ENCODE measurements around the gene BRMS1. TPM values are rescaled to one million over a fixed set of nuclear protein-coding genes. Genes with fewer than 3 reads are reported as not detected.
A peak's percentile ranks its signal among the peaks of the same experiment; 100 is the strongest.

Gene BRMS1
- total RNA-seq, 5 donors from 2014 or later (not counting 1 experiment from before 2014, with no cell fraction given), result 42.9 to 58.8 (median 54.8) TPM

DNA sequence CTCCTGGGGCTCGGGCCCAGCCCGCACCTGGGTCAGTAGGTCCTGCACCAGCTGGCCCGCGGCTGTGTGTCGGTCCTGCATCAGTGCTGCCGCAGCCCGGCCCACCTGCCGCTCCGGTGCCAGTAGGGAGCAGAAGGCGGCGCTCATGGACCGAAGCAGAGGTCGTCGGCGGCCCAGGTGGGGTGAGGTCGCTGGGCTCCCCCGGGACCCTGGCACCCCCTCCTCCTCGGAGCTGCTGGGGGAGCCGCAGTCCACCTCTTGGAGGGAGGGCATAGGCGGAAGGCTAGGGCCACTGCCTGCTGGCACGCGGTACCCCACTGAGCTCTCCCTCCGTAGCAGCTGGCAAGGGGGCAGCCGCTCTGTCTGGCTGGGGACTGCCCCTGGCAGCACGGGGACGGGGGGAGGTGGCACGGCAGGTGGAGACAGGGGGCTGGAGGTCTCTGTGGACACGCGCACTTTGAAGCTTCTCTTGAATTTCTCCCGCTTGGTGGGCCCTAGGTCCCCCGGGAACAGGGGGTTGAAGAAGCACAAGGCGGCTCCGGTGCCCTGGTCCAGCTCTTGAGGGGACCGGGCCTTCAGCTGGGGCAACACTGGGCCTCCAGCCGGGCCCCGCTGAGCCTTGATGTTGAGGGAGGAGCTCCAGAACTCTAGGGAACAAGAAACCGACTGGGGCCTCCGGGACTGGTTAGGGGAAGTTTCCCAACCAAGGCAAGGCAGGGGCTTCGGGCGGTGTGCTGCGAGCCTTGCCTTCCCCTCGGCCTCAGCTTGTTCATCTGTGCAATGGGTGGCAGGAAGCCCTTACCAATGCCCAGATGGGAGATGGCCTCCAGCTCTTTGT is 10.1 kb downstream of the BRMS1 start:
- Histone ChIP-seq H3K36me3 (ENCODE audit: control insufficient read depth in 2 of 2, extremely low read depth in 1 of 2, insufficient read depth in 1 of 2, low read length in 1 of 2) (peaks cover 13 to 16% of the 10 kb centered on the region in 2 donors), H3K4me1 (ENCODE audit: control insufficient read depth in 1 of 2, extremely low read depth in 1 of 2, insufficient read depth in 2 of 2, low read length in 2 of 2) (peaks cover 2 to 29% of the 10 kb centered on the region in 2 experiments), H3K27me3 (replicated peaks in 1 of 2; ENCODE audit: control insufficient read depth in 2 of 2, extremely low read depth in 1 of 2, insufficient read depth in 2 of 2, low read length in 1 of 2) (peaks cover 0 to 10% of the 10 kb centered on the region in 2 experiments), H3K4me3 (ENCODE audit: control insufficient read depth in 1 of 2, extremely low read depth in 1 of 2, low read length in 1 of 2) (no peak overlapping the region), H3K27ac (ENCODE audit: low read length) (no peak overlapping the region), H3K9me3 (no peaks in the 10 kb centered on the region)
- Mint-ChIP-seq H3K4me3 (peak overlapping the region; percentile 65 to 88 (median 86)), H3K27me3 (no peaks in the 10 kb centered on the region), H3K4me1 (peaks cover 10 to 25% (median 23%) of the 10 kb centered on the region in 3 donors), H3K9me3 (no peaks in the 10 kb centered on the region), H3K27ac (no peak overlapping the region), H3K36me3 (peaks cover 4% of the 10 kb centered on the region)
- no peak for ATAC-seq (replicated peaks in 1 of 4)
- POLR2A ChIA-PET, result no interaction called here
- no peak for DNase-seq
- CTCF ChIA-PET, result no interaction called here
- WGBS (ENCODE audit: insufficient coverage), result 92% methylated on average over 38 of the region's 42 CpGs

DNA sequence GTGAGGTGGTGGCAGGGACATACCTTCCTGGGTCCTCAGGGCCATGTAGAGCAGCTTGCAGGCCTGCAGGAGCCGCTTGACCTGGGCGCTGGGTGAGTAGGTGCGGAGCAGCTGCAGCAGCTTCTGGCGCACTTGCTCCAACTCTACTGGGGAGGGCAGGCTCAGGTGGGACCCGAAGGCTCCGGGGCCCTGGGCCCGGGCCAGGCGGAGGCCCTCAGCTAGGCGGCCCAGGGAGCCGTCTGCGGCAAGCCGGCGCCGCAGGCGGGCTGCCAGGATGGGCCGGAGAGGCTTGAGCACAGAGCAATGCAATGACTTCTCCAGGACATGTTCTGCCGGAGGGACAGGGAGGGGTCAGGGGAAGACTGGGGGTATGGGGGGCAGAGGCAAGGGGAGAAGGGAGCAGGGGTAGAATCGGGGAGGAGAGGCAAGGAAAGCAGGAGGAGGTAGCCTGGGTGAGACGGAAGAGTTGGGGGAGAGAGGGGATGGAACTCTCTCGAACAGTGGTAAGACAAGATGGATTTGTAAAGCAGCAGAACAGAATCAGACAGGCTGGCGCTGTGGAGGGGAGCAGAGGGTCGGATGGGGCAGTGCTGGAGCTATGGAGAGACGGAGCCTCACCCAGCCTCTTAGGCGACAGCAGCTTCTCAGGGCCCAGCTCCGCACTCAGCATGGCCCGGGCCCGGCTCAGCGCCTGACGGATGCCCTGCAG is 10.9 kb downstream of the BRMS1 start:
- Mint-ChIP-seq H3K9me3 (no peaks in the 10 kb centered on the region), H3K4me1 (peaks cover 10 to 25% (median 23%) of the 10 kb centered on the region in 3 donors), H3K27ac (no peak overlapping the region), H3K36me3 (peaks cover 2% of the 10 kb centered on the region), H3K27me3 (no peaks in the 10 kb centered on the region), H3K4me3 (no peak overlapping the region)
- peaks cover 6 to 9% of the 10 kb centered on the region in 2 donors for H3K36me3 ChIP-seq (ENCODE audit: control insufficient read depth in 2 of 2, extremely low read depth in 1 of 2, insufficient read depth in 1 of 2, low read length in 1 of 2)
- CTCF ChIA-PET, result no interaction called here
- H3K9me3 ChIP-seq, result no peaks in the 10 kb centered on the region
- 88% methylated on average over 25 of the region's 29 CpGs for WGBS (ENCODE audit: insufficient coverage)
- peaks cover 0 to 10% of the 10 kb centered on the region in 2 experiments for H3K27me3 ChIP-seq (replicated peaks in 1 of 2; ENCODE audit: control insufficient read depth in 2 of 2, extremely low read depth in 1 of 2, insufficient read depth in 2 of 2, low read length in 1 of 2)
- no peak overlapping the region for H3K4me3 ChIP-seq (ENCODE audit: control insufficient read depth in 1 of 2, extremely low read depth in 1 of 2, low read length in 1 of 2)
- ATAC-seq (replicated peaks in 1 of 4), result no peak
- POLR2A ChIA-PET, result no interaction called here
- H3K4me1 ChIP-seq (ENCODE audit: control insufficient read depth in 1 of 2, extremely low read depth in 1 of 2, insufficient read depth in 2 of 2, low read length in 2 of 2), result peaks cover 2 to 32% of the 10 kb centered on the region in 2 experiments
- DNase-seq, result no peak
- no peak overlapping the region for H3K27ac ChIP-seq (ENCODE audit: low read length)

DNA sequence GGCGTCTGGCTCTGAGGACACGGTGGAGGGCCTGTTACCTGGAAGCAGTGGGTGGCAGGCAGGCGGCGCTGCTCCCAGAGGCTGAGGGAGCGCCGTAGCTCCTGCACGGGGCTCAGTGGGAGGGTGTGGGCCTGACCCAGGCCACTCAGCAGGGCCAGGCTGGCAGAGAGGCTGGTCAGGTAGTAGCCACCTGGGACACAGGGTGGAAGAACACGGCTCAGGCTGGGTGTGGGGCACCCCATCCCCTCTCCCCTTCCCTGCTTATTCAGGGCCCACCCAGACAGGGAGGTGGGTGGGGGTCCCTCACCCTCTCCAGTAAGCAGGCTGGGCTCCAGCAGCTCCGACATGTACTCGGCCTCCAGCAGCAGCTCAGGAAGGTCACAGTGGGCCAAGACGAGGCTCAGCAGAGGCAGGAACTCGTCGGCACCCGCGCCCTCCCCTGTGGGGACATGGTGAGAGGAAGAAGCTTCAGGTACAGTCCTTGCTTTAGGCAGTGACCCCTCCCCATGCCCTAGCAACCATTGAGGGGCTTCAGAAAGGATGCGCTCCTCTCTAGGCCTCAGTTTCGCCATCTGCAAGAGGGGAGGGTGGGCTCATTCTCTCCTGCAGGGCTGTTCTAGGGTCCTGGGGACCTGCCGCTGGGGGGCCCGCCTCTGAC is 11.6 kb downstream of the BRMS1 start:
- ChIA-PET CTCF (no interaction called here), POLR2A (no interaction called here)
- 96% methylated on average over 8 of the region's 19 CpGs for WGBS (ENCODE audit: insufficient coverage)
- Histone ChIP-seq H3K4me3 (ENCODE audit: control insufficient read depth in 1 of 2, extremely low read depth in 1 of 2, low read length in 1 of 2) (no peak overlapping the region), H3K27me3 (replicated peaks in 1 of 2; ENCODE audit: control insufficient read depth in 2 of 2, extremely low read depth in 1 of 2, insufficient read depth in 2 of 2, low read length in 1 of 2) (peaks cover 0 to 10% of the 10 kb centered on the region in 2 experiments), H3K4me1 (ENCODE audit: control insufficient read depth in 1 of 2, extremely low read depth in 1 of 2, insufficient read depth in 2 of 2, low read length in 2 of 2) (peaks cover 6 to 39% of the 10 kb centered on the region in 2 experiments), H3K27ac (ENCODE audit: low read length) (no peak overlapping the region), H3K9me3 (no peaks in the 10 kb centered on the region), H3K36me3 (ENCODE audit: control insufficient read depth in 2 of 2, extremely low read depth in 1 of 2, insufficient read depth in 1 of 2, low read length in 1 of 2) (peaks cover 2 to 4% of the 10 kb centered on the region in 2 donors)
- Mint-ChIP-seq H3K4me3 (no peak overlapping the region), H3K27ac (no peak overlapping the region), H3K36me3 (no peaks in the 10 kb centered on the region), H3K9me3 (no peaks in the 10 kb centered on the region), H3K4me1 (peaks cover 14 to 29% (median 29%) of the 10 kb centered on the region in 3 donors), H3K27me3 (no peaks in the 10 kb centered on the region)
- ATAC-seq (replicated peaks in 1 of 4), result no peak
- no peak for DNase-seq

DNA sequence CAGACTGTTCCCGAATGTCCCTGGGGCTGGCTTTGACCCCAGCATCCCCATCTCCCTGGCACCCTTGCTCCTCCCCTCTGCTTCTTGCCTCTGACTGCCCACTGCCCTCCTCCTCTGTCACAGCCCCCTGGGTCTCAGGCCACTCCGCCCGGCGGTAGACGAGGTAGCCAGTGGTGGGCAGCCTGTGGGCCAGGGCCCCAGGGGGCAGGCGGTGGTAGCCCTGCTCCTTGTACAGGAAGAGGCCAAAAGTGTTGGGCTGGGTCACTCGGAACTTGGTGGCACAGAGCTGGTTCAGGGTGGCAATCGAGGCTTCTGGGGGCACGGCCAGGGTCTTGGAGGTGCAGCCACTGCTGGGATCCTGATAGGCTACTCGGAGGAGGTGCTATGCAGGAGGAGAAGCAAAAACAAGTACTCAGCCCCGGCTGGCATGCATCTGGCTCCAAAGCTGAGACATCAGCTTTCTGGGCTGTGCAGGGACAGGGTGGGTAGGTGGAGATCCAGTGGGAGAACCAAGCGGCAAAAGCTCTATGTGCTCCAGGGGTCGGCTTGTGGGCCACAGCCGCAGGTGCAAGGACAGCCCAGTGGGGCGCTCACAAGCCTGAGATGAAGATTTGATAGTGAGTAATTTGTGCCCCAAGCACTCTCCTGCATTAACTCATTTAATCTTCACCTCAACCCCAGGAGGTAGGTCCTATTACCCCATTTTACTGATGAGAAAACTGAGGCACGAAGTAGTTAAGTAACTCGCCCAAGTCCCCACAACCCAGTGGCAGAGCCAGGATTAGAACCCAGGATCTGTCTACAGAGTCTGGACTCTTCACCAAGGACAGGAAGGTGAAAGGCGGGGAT is 12.3 kb downstream of the BRMS1 start:
- Mint-ChIP-seq H3K27ac (no peak overlapping the region), H3K27me3 (no peaks in the 10 kb centered on the region), H3K4me1 (peaks cover 21 to 36% (median 34%) of the 10 kb centered on the region in 3 donors), H3K9me3 (no peaks in the 10 kb centered on the region), H3K4me3 (no peak overlapping the region), H3K36me3 (no peaks in the 10 kb centered on the region)
- peaks cover 14 to 46% of the 10 kb centered on the region in 2 experiments for H3K4me1 ChIP-seq (ENCODE audit: control insufficient read depth in 1 of 2, extremely low read depth in 1 of 2, insufficient read depth in 2 of 2, low read length in 2 of 2)
- ATAC-seq (replicated peaks in 1 of 4) (no peak), DNase-seq (no peak)
- no peak overlapping the region for H3K27ac ChIP-seq (ENCODE audit: low read length)
- CTCF ChIA-PET, result interaction anchor here in 1 of 2 donors (0.6 kb wide), 1 partner anchor 1339 kb away, joined by 3 read pairs; no protein-coding TSS in a partner anchor
- peaks cover 0 to 10% of the 10 kb centered on the region in 2 experiments for H3K27me3 ChIP-seq (replicated peaks in 1 of 2; ENCODE audit: control insufficient read depth in 2 of 2, extremely low read depth in 1 of 2, insufficient read depth in 2 of 2, low read length in 1 of 2)
- no peaks in the 10 kb centered on the region for H3K36me3 ChIP-seq (ENCODE audit: control insufficient read depth in 2 of 2, extremely low read depth in 1 of 2, insufficient read depth in 1 of 2, low read length in 1 of 2)
- H3K4me3 ChIP-seq (ENCODE audit: control insufficient read depth in 1 of 2, extremely low read depth in 1 of 2, low read length in 1 of 2), result no peak overlapping the region
- POLR2A ChIA-PET, result no interaction called here
- H3K9me3 ChIP-seq, result no peaks in the 10 kb centered on the region
- WGBS (ENCODE audit: insufficient coverage), result 84% methylated on average over 14 of the region's 18 CpGs

DNA sequence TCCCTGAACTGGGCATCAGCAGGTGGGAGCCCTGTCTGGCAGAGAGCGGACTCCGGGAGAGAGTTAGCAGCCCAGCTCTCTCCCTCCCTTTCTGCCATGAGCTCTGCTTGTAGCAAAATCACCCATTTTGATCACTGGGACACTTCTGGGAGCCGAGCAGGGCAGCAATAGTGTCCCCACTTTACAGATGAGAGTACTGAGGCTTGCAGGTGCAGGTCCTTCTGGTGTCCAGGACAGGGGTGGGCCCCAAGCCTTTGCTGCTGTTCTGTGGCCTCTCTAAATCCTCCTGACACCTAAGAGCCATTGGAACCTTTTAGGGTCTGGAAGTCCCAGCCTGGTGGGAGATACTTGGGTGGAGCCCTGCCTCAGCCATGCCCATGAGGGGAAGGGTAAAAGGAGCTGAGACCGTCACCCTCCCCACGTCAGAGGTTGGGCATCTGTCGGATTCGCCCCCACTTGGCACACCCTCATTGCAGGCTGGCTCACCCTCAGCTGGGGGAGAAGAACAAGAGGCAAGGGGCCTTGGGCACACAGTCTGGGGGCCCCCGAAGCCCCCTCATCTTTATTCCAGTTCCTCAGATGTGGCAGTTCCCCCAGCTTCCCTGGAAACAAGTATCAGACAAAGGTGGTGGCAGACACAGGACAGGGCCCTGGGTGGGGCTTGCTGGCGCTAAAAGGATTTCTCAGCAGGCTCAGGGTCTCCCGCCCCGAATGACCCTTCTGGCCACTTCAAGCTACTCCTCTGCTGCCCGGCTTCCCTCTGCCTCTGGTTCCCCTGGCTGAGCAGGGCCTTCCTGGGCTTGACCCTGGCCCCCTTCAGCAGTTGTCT is 13.1 kb downstream of the BRMS1 start:
- POLR2A ChIA-PET, result no interaction called here
- DNase-seq (no peak), ATAC-seq (replicated peaks in 1 of 4) (no peak)
- no peaks in the 10 kb centered on the region for H3K9me3 ChIP-seq
- Mint-ChIP-seq H3K9me3 (no peaks in the 10 kb centered on the region), H3K36me3 (no peaks in the 10 kb centered on the region), H3K27me3 (no peaks in the 10 kb centered on the region), H3K4me1 (peaks cover 26 to 34% (median 31%) of the 10 kb centered on the region in 3 donors), H3K4me3 (no peak overlapping the region), H3K27ac (no peak overlapping the region)
- H3K27me3 ChIP-seq (replicated peaks in 1 of 2; ENCODE audit: control insufficient read depth in 2 of 2, extremely low read depth in 1 of 2, insufficient read depth in 2 of 2, low read length in 1 of 2), result peaks cover 0 to 10% of the 10 kb centered on the region in 2 experiments
- H3K4me1 ChIP-seq (ENCODE audit: control insufficient read depth in 1 of 2, extremely low read depth in 1 of 2, insufficient read depth in 2 of 2, low read length in 2 of 2), result peaks cover 22 to 46% of the 10 kb centered on the region in 2 experiments
- CTCF ChIA-PET, result interaction anchor here in 1 of 2 donors (1.2 kb wide), 1 partner anchor 19 kb away, joined by 4 read pairs; no protein-coding TSS in a partner anchor
- no peak overlapping the region for H3K4me3 ChIP-seq (ENCODE audit: control insufficient read depth in 1 of 2, extremely low read depth in 1 of 2, low read length in 1 of 2)
- H3K27ac ChIP-seq (ENCODE audit: low read length), result no peak overlapping the region
- 88% methylated on average over 10 of the region's 12 CpGs for WGBS (ENCODE audit: insufficient coverage)
- no peaks in the 10 kb centered on the region for H3K36me3 ChIP-seq (ENCODE audit: control insufficient read depth in 2 of 2, extremely low read depth in 1 of 2, insufficient read depth in 1 of 2, low read length in 1 of 2)

All from T-cell (primary cell).